ENCODE results near the gene SLBP. TPM values are rescaled to one million over a fixed set of nuclear protein-coding genes. Genes with fewer than 3 reads are reported as not detected.
A peak's percentile ranks its signal among the peaks of the same experiment; 100 is the strongest.

SLBP gene
- total and polyA plus RNA-seq, 10 of the 15 experiments (the other 5 are each of a cell fraction or from before 2014, with no cell fraction given), result 94.4 to 278 (median 158) TPM

DNA sequence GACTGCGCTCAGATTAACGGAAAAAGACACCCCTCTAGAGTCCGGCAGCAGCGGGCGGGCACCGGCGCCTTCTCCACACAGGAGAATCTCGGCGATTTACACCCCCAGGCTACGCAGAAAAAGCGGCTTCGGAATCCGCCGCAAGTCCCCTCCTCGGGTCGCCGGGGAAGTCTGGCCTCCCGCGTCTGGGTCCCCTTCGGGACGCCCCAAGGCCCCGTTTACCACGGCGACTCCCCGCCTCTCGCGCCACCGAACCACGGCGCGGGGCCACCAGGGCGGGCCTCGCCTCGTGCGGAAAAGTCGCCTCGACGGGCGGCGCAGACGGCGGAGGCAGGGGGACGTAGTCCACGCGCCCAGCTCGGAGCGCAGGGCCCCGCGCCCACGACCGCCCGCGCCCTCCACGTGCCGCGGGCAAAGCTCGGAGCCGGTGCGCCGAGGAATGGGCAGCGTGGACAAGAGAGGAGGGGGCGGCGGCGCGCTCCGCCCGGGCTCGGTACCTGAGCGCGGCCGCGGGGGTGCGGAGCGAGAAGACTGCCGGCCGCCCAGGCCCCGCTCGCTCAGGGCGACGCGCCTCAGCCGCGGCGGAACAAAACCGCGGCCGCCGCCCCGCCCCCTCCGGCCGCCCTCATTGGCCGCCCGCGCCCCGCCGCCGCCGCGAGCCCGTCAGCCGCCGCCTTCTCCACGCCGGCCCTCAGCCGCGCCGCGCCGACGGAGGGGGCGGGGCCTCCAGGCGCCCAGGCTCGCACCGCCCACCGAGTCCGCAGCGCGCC, 28.2 kb downstream of the SLBP start, which contains the start of gene FAM53A (continued):
- TF ChIP-seq ZNF687 (IDR thresholded peaks at IDR 0.05) (peak; percentile 81), GATAD2B (conservative IDR thresholded peaks at IDR 0.05; ENCODE audit: low read depth) (peak; percentile 91), USF1 (IDR thresholded peaks at IDR 0.05; ENCODE audit: borderline replicate concordance, extremely low read length, insufficient read depth, low read depth, low read length) (no peak), CBFB (IDR thresholded peaks at IDR 0.05; ENCODE audit: low read depth) (no peak), TCF3 (IDR thresholded peaks at IDR 0.05; ENCODE audit: borderline replicate concordance, insufficient read depth, low read depth, low read length) (no peak), CREB1 (IDR thresholded peaks at IDR 0.05; ENCODE audit: low read depth) (0 out of 2 replicates have a peak, but pooled peaks have one; percentile 4), EGR1 (IDR thresholded peaks at IDR 0.05; ENCODE audit: borderline replicate concordance in 1 of 2, low read depth in 2 of 2, low read length in 2 of 2) (peak in 1 of 2 experiments; percentile 40; a peak in 1 of 3 replicates), PAX5 (IDR thresholded peaks at IDR 0.05; ENCODE audit: borderline replicate concordance, low read depth, low read length) (no peak), POLR2AphosphoS2 (IDR thresholded peaks at IDR 0.05; ENCODE audit: low read depth, low read length) (no peak)

Data from GM12878 (cell line).